Choroid plexus epithelial cell (primary cell): ENCODE data around the gene EEF1AKMT2.

Source experiments
- DNase-seq: peaks from one replicate; pipeline ENCODE4 v3.0.0-alpha.2; 2010; ENCODE audit warnings: low read depth
- H3K4me3 ChIP-seq: 2 replicates; pipeline ENCODE4 v1.5.1; 2011; ENCODE audit warnings: low read depth, mild to moderate bottlenecking, control low read depth, low read length, moderate library complexity
- CTCF ChIP-seq: conservative IDR thresholded peaks from 2 replicates; pipeline ENCODE4 v1.5.1; 2011; ENCODE audit warnings: low read depth, mild to moderate bottlenecking, control low read depth, inconsistent platforms, low read length, moderate library complexity

EEF1AKMT2 gene

GRCh38 chr10:124708246-124708779 is 83.4 kb downstream of the EEF1AKMT2 start:
- DNase-seq: peak; percentile 28
- H3K4me3 ChIP-seq: no peak overlapping the region
- TF ChIP-seq CTCF: no peak
